HCEC 1CT (cell line): ENCODE measurements around the gene GMPR.
"Not testable (repeated sequence)": the region's sequence is repeated elsewhere in the genome, so short reads cannot be mapped to it uniquely, and the experiment has no call there.

Experiments
- DNase-seq: peaks from one replicate; pipeline ENCODE4 v3.0.0-alpha.2; 2017

GMPR gene

GRCh38 chr6:16251706-16252105, 13.3 kb downstream of the GMPR start:
- no peak for DNase-seq

GRCh38 chr6:16252686-16253299, 14.4 kb downstream of the GMPR start:
- no peak for DNase-seq

DNA sequence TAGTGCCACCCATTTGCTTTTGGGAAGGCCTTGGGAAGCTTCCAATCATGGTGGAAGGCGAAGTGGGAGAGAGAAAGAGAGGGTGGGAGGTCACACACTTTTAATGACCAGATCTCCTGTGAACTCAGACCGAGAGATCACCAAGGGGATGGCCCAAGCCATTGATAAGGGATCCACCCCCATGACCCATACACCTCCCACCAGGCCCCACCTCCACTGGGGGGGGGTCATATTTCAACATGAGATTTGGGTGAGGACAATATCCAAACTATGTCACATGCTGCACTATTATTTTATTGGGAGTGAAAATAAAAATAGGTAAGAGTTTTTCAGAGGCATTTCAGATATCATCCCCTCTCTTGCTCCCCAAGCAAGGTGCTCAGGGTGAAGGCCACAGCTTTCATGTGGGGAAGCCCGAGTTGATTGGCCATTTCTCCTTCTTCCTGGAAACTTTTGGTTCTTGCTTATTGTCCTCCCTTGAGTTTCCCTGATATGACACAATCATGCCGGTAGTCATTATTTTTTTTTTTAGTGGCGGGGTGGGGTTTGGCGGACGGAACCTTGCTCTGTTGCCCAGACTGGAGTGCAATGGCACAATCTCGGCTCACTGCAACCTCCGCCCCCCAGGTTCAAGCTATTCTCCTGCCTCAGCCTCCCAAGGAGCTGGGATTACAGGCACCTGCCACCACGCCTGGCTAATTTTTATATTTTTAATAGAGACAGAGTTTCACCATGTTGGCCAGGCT, 15.2 kb downstream of the GMPR start:
- no peak for DNase-seq

- DNase-seq, result no peak
These were observed 16.1 kb downstream of the GMPR start for GRCh38 chr6:16254535-16254934.

- DNase-seq, result no peak
These were observed 18.4 kb downstream of the GMPR start for GRCh38 chr6:16256781-16257180.

GRCh38 chr6:16257999-16258708, 19.8 kb downstream of the GMPR start:
- DNase-seq, result no peak

DNA sequence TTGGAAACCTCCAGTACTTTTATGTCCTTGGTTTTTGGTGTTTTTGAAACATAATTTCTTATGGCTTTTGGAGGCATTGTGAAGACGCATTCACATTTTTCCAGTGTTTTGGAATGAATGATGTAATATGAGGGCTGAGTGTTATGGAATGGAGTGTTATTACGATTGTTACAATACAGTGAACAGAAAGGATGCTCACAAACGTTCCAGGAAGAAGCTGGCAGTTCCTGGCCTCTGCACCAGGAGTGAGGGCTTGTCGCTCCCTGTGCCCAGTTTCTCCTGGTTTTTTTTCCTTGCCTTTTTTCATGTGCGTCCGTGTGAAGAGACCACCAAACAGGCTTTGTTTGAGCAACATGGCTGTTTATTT, 20.3 kb downstream of the GMPR start:
- no peak for DNase-seq

DNA sequence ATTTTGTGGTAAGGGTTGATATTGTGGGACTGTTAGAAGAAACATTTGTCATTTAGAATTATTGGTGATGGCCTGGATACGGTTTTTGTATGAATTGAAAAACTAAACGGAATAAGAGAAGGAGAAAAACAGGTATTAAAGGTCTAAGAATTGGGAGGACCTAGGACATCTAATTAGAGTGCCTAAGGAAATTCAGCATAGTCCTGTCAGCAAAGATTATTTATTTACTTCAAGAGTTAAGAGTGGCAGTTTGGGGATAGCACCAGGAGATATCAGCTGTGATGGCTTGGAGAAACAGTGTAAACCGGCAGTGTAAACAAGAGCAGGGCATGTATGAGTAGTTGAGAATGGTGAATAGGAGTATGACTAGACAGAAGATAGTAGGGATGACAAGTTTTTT, 21.2 kb downstream of the GMPR start:
- DNase-seq, result not testable (repeated sequence)

- not testable (repeated sequence) for DNase-seq
These were observed 22.2 kb downstream of the GMPR start for GRCh38 chr6:16260602-16261001.

DNA sequence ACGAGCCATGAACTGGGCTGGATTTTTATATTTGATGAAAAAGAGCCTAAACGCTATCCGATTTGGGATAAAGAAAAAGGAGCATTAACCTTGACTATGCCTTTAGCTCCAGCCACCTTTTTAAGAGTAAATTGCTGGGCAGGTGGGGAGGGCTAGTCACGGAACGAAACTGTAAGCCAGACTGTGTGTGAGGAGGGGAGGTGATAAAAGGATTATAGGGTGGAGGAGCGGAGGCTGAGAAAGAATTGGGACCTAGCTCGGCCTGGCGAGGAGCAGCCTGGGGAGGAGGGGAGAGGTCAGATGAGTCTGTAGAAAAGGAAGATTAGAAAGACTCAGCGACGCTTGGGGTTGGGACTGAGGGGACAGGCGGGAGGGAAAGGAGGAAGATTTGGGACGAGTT, 24.4 kb downstream of the GMPR start:
- not testable (repeated sequence) for DNase-seq

DNA sequence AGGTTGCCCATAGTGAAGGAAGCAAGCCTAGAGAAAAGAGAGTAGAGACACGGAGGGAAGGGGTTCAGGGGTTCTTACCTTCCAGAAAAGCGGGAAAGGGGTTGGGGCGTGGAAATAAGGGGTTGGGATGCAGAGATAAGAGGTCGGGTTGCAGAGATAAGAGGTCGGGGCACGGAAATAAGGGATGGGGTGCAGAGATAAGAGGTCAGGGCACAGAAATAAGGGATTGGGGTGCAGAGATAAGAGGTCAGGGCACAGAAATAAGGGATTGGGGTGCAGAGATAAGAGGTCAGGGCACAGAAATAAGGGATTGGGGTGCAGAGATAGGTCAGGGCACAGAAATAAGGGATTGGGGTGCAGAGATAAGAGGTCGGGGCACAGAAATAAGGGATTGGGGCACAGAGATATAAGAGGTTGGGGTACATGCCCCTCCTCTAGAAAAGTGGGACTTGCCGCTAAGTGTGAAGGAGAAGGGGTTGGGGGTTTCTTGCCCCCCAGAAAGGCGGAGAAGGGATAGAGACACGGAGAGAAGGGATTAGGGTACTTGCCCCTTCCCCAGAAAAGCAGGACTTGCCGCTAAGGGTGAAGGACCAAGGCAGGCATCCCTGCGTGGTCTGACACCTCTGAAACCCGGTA, 25.2 kb downstream of the GMPR start:
- DNase-seq, result not testable (repeated sequence)

- DNase-seq, result no peak
These were observed 26.4 kb downstream of the GMPR start for GRCh38 chr6:16264785-16265184.

- DNase-seq, result no peak
These were observed 27.3 kb downstream of the GMPR start for GRCh38 chr6:16265351-16266341.

DNA sequence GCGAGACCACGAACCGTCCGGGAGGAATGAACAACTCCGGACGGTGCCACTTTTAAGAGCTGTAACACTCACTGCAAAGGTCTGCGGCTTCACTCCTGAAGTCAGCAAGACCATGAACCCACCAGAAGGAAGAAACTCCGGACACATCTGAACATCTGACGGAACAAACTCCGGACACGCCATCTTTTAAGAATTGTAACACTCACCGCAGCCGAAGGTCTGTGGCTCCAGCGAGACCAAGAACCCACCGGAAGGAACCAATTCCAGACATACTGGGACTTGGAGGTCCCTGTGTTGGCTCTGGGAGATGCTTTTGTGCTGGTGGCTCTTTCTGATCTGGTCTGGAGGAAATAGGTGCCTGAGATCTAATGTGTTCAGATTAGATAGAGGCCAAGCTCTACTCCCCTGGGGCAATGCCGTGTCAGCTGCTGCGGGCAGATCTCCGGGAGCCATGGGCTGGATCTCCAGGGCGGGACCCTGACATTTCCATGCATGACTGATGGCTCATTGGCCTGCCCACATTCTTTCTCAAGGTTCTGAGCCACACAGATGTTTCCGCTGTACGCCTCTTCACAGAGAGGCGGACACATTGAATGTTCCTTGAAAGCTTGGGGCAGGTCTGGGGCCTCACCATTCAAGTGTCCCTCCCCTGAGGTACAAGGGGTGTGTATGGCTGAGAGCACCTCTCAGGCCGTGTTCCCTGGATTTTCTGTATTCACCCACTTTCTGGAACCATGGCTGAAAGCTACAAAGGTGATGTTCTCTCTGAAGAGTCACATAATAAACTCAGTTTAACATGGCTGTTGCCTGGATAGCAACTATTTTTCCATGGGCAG, 29.3 kb downstream of the GMPR start:
- DNase-seq, result no peak

DNA sequence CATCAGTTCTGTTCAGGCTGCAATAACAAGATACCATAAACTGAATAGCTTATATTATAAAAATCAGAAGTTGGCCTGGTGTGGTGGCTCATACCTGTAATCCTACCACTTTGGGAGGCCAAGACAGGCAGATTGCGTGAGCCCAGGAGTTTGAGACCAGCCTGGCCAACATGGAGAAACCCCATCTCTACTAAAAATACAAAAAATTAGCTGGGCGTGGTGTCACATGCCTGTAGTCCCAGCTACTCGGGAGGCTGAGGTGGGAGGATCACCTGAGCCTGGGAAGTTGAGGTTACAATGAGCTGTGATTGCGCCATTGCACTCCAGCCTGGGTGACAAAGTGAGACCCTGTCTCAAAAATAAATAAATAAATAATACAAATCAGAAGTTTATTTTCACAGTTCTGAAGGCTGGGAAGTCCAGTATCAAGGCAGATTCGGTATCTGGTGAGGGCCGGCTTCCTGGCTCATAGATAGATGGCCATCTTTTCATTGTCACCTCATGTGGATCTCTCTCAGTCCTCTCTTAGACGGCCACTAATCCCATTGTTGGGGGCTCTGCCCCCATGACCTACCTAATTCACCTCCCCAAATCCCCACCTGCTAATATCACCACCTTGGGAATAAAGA, 31.2 kb downstream of the GMPR start:
- not testable (repeated sequence) for DNase-seq

DNA sequence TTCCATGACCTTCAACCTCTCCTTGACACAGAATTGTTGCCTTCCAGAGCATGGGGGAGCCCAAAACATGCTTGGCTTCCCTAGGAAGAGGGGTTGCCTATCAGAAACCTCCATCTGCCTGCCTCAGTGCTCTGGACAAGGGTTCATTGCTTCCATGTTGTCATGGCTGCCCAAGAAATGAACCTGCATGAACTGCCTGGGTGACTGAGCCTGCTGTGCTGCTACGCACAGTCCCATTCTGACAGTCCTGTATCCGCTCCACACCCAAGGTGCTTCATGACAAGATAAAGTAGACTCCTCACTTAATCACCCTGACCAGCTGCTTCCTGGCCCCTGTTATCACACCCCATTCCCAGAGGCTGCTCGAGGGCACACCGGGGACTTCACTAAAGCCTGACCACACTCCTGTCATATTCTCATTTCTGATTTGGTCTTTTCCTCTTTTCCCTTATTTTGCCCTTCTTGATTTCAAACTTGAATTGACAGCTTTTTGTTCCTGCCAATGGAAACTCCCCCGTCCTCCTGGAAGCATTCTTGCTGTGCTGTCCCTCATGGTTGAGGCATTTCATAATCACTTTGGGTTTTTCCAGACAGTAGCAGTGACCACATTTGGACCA, 31.9 kb downstream of the GMPR start:
- no peak for DNase-seq

DNA sequence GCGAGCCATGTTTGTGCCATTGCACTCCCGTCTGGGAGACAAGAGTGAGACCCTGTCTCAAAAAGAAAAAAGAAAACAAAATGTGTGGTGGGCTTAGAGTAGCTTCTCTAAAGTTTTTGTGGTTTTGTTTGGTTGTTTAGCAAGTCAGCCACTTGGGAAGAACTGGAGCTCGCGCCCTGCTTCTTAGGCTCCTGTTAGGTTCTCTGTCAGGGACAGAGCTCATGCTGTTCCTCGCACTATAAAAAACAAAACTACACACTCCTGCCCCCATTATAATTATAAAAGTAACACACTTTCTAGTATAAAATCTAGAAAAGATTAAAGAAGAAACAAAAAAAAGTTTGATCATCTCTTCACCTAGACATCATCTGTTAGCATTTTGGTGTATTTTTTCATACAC, 33.0 kb downstream of the GMPR start:
- DNase-seq, result no peak

GRCh38 chr6:16272201-16272600, 33.8 kb downstream of the GMPR start:
- no peak for DNase-seq

DNA sequence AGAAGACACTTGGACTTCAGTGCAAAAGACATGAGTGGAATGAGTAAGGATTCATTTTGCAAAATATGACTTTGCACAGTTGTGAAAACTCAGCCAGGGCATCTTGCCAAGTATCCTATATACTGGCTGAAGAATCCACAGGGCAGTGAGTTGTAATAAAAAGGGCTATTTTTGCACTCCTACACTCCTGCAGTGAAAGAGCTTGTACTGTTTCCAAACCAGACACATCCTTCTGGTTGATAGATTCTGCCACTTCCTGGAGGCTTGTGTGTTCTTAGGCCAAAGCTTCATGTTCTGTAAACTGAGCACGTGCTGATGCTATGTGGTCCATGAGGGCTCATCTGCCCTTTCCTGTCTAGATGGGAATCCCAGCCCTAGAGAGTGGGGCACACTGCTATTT, 34.9 kb downstream of the GMPR start:
- no peak for DNase-seq

DNA sequence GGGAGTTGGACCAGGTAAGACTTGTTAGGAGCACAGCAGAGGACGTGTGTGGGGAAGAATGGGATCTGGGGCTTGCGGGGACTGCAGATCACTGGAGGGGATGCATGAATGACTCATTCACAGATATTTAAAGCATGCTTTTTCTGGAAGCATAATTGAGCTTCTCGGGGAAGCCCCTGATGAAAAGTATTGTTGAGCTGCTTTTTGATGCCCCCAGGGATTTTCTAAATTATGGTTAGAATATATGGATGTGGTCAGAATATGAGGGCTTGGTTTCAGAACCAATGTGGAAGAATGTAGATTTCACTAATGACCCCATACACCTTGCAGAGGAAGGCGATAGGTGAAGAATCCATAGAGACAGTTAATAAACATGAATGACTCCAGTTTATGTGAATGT, 36.1 kb downstream of the GMPR start:
- no peak for DNase-seq
